HEK293 (cell line): ENCODE measurements around the gene ECT2L.

Experiments used
- GLI4 ChIP-seq: fragments of 450-650 bp; formaldehyde crosslinking; IDR thresholded peaks from 2 replicates; pipeline ENCODE4 v1.5.1; 2016; ENCODE audit warnings: missing biosample characterization, missing genetic modification characterization
- TCF7L2 ChIP-seq: IDR thresholded peaks from 2 replicates; pipeline ENCODE4 v1.6.1; 2011; ENCODE audit warnings: low read depth, mild to moderate bottlenecking, inconsistent platforms, low read length, moderate library complexity, borderline replicate concordance
- TRIM28 ChIP-seq: IDR thresholded peaks from 2 replicates; pipeline ENCODE4 v1.6.1; 2011; ENCODE audit warnings: low read length, control low read depth, borderline replicate concordance
- YY1 ChIP-seq: fragments of 450-650 bp; formaldehyde crosslinking; IDR thresholded peaks from 2 replicates; pipeline ENCODE4 v1.5.1; 2018; ENCODE audit warnings: missing biosample characterization, missing genetic modification characterization
- ZBTB7A ChIP-seq: fragments of 450-650 bp; formaldehyde crosslinking; IDR thresholded peaks from 2 replicates; pipeline ENCODE4 v1.5.1; 2016; ENCODE audit warnings: low read depth, missing biosample characterization, missing genetic modification characterization
- ZNF16 ChIP-seq: fragments of 450-650 bp; formaldehyde crosslinking; IDR thresholded peaks from 2 replicates; pipeline ENCODE4 v1.5.1; 2016; ENCODE audit warnings: low read depth, missing biosample characterization, missing genetic modification characterization
- ZNF335 ChIP-seq: fragments of 450-650 bp; formaldehyde crosslinking; conservative IDR thresholded peaks from 2 replicates; pipeline ENCODE4 v1.5.1; 2016; ENCODE audit warnings: missing biosample characterization, missing genetic modification characterization
- ZNF433 ChIP-seq: fragments of 450-650 bp; formaldehyde crosslinking; IDR thresholded peaks from 2 replicates; pipeline ENCODE4 v1.5.1; 2016; ENCODE audit warnings: missing biosample characterization, missing genetic modification characterization, low read depth
- ZNF837 ChIP-seq: fragments of 450-650 bp; formaldehyde crosslinking; IDR thresholded peaks from 2 replicates; pipeline ENCODE4 v1.5.1; 2016; ENCODE audit warnings: missing biosample characterization, missing genetic modification characterization
- TF ChIP-seq, protein P1 (sequence below): fragments of 450-650 bp; formaldehyde crosslinking; IDR thresholded peaks from 2 replicates; pipeline ENCODE4 v1.5.1; 2016; ENCODE audit warnings: missing biosample characterization, missing genetic modification characterization
- TF ChIP-seq, protein P2 (sequence below): sonication (generic); formaldehyde crosslinking; IDR thresholded peaks from 2 replicates; pipeline ENCODE4 v1.8.1; 2022; ENCODE audit warnings: mild to moderate bottlenecking, moderate library complexity, missing genetic modification reagents
- TF ChIP-seq, protein P3 (sequence below): fragments of 450-650 bp; formaldehyde crosslinking; IDR thresholded peaks from 2 replicates; pipeline ENCODE4 v1.5.1; 2017; ENCODE audit warnings: missing biosample characterization, missing genetic modification characterization

DNA sequence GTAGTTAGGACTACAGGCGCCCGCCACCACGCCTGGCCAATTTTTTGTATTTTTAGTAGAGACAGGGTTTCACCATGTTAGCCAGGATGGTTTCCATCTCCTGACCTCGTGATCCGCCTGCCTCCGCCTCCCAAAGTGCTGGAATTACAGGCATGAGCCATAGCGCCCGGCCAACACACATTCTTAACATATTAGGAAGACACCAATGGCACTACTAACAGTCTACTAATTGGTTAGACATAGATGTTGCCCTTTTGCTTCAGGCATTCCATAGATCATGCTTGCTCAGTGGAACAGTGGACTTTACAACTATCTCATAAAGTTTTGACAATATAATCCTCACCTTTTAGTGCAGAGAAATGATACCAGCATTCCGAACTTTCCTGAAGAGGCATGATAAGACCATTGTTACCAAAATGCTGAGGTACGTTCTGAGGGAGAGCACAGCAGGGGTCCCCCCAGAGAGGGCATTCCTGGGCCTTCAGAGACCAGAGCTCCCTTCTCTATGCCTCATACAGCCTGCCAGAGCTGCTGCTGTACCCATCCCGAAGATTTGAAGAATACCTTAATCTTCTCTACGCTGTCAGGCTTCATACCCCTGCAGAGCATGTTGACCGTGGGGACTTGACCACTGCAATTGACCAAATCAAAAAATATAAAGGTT, 89.4 kb downstream of the ECT2L start:
- TF ChIP-seq, protein P1, sequence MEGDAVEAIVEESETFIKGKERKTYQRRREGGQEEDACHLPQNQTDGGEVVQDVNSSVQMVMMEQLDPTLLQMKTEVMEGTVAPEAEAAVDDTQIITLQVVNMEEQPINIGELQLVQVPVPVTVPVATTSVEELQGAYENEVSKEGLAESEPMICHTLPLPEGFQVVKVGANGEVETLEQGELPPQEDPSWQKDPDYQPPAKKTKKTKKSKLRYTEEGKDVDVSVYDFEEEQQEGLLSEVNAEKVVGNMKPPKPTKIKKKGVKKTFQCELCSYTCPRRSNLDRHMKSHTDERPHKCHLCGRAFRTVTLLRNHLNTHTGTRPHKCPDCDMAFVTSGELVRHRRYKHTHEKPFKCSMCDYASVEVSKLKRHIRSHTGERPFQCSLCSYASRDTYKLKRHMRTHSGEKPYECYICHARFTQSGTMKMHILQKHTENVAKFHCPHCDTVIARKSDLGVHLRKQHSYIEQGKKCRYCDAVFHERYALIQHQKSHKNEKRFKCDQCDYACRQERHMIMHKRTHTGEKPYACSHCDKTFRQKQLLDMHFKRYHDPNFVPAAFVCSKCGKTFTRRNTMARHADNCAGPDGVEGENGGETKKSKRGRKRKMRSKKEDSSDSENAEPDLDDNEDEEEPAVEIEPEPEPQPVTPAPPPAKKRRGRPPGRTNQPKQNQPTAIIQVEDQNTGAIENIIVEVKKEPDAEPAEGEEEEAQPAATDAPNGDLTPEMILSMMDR: no peak
- no peak for TF ChIP-seq YY1 (tag by site-specific recombination)
- no peak for TF ChIP-seq ZBTB7A (tag by site-specific recombination)
- TF ChIP-seq, protein P2, sequence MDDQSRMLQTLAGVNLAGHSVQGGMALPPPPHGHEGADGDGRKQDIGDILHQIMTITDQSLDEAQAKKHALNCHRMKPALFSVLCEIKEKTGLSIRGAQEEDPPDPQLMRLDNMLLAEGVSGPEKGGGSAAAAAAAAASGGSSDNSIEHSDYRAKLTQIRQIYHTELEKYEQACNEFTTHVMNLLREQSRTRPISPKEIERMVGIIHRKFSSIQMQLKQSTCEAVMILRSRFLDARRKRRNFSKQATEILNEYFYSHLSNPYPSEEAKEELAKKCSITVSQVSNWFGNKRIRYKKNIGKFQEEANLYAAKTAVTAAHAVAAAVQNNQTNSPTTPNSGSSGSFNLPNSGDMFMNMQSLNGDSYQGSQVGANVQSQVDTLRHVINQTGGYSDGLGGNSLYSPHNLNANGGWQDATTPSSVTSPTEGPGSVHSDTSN (CRISPR knock-in tag): no peak
- no peak for TF ChIP-seq GLI4 (tag by site-specific recombination)
- TF ChIP-seq ZNF16 (tag by site-specific recombination): no peak
- no peak for TF ChIP-seq ZNF335
- TF ChIP-seq ZNF837 (tag by site-specific recombination): no peak
- TF ChIP-seq, protein P3, sequence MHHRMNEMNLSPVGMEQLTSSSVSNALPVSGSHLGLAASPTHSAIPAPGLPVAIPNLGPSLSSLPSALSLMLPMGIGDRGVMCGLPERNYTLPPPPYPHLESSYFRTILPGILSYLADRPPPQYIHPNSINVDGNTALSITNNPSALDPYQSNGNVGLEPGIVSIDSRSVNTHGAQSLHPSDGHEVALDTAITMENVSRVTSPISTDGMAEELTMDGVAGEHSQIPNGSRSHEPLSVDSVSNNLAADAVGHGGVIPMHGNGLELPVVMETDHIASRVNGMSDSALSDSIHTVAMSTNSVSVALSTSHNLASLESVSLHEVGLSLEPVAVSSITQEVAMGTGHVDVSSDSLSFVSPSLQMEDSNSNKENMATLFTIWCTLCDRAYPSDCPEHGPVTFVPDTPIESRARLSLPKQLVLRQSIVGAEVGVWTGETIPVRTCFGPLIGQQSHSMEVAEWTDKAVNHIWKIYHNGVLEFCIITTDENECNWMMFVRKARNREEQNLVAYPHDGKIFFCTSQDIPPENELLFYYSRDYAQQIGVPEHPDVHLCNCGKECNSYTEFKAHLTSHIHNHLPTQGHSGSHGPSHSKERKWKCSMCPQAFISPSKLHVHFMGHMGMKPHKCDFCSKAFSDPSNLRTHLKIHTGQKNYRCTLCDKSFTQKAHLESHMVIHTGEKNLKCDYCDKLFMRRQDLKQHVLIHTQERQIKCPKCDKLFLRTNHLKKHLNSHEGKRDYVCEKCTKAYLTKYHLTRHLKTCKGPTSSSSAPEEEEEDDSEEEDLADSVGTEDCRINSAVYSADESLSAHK (tag by site-specific recombination): no peak
- no peak for TF ChIP-seq ZNF433
- TF ChIP-seq TRIM28: no peak
- no peak for TF ChIP-seq TCF7L2
